ENCODE measurements around the gene CORO2B.

CORO2B gene, protein sequence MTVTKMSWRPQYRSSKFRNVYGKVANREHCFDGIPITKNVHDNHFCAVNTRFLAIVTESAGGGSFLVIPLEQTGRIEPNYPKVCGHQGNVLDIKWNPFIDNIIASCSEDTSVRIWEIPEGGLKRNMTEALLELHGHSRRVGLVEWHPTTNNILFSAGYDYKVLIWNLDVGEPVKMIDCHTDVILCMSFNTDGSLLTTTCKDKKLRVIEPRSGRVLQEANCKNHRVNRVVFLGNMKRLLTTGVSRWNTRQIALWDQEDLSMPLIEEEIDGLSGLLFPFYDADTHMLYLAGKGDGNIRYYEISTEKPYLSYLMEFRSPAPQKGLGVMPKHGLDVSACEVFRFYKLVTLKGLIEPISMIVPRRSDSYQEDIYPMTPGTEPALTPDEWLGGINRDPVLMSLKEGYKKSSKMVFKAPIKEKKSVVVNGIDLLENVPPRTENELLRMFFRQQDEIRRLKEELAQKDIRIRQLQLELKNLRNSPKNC

GRCh38 chr15:68578980-68579935 is at the start of gene CORO2B:
Gene CORO2B, plus strand, starts transcription at chr15:68578993. Its CDS starts 270 bp downstream, at chr15:68579263.
- no peak for DNase-seq (ENCODE audit: low read depth)

DNA sequence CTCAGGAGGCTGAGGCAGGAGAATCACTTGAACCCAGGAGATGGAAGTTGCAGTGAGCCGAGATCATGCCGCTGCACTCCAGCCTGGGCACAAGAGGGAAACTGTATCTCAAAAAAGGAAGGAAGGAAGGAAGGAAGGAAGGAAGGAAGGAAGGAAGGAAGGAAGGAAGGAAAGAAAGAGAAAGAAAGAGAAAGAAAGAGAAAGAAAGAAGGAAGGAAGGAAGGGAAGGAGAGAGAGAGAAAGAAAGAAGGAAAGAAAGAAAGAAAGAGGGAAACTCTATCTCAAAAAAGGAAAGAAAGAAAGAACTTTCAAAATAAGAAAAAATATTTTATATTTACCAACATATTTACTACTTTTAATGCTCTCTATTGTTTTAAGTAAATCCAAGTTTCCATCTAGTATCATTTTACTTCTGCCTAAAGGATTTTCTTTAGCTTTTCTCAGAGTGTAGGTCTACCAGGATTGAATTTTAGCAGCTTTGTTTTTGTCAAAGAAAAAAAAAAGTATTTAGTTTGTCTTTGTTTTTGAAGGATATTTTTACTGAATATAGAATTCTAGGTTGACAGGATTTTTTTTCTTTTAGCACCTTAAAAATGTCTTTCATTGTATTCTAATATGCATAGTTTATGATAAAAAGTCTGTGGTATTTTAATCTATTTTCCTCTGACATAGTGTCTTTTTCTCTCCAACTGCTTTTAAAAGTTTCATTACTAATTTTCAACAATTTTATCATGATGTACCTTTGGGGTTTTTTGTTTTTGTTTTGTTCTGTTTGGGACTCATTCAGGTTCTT is 47.2 kb upstream of the CORO2B start:
- no peak for DNase-seq (ENCODE audit: low read depth)

- DNase-seq (ENCODE audit: low read depth): no peak
These were observed 42.3 kb upstream of the CORO2B start for GRCh38 chr15:68536331-68537095.

DNA sequence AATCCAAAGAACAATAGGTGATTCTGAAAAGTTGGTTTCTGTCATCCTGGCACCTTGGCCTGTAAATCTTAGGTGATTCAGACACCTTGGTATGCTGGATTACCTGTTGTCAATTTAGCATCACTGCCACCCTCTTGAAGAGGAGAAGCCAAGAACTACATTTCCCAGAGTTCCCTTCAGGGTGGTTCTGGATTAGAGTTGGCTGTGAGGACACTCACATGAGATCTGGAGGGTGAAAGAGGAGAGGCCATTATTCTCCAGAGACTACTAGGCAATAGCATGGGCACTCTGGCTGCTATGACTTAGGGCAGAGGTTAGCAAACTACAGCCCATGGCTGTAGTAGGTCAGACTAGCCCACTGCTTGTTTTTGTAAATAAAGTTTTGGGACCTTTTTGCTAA is 41.7 kb upstream of the CORO2B start:
- no peak for DNase-seq (ENCODE audit: low read depth)

GRCh38 chr15:68537506-68537905 is 41.3 kb upstream of the CORO2B start:
- no peak for DNase-seq (ENCODE audit: low read depth)

- no peak for DNase-seq (ENCODE audit: low read depth)
These were observed 40.5 kb upstream of the CORO2B start for GRCh38 chr15:68538311-68538710.

DNA sequence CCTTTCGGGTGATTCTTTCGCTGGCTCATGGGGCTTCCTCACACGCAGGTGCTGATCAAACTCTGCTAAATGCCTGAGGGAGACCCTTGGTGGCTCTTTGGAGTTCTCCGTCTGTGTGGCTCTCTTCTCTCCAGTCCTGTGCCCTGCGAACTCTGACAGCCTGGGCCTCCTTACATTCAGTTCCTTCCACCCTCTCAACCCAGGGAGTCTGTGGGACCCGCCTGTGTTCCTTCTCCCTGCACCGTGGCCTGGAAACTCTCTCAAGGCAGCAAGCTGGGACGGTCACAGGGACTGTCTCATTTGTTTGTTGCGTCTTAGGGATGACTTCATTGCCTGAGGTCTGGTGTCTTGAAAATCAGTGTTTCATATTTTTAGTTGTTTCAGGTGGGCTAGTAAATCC is 37.0 kb upstream of the CORO2B start:
- no peak for DNase-seq (ENCODE audit: low read depth)

DNA sequence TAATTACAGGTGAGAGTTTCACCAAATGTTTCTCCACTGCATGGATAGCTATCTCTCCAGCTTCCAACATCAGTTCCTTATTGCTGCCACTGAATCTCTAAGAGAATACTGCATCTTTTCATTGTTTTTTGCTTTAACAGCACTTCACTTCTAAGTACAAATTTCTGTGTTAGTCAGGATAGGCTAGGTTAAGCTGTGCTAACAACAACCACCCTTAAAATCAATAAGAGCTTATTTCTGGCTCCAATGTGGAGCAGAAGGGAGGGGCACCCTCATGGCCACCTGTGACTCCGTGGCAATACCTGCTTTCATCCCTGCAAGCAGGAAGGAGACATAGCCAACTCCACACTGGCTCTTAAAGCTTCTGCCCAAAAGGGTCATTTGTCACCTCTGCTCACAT is 36.4 kb upstream of the CORO2B start:
- DNase-seq (ENCODE audit: low read depth): no peak

GRCh38 chr15:68542771-68543164 is 36.0 kb upstream of the CORO2B start:
- no peak for DNase-seq (ENCODE audit: low read depth)

GRCh38 chr15:68543165-68544008 is 35.4 kb upstream of the CORO2B start:
- no peak for DNase-seq (ENCODE audit: low read depth)

- no peak for DNase-seq (ENCODE audit: low read depth)
These were observed 32.5 kb upstream of the CORO2B start for GRCh38 chr15:68546318-68546717.

- DNase-seq (ENCODE audit: low read depth): no peak
These were observed 30.4 kb upstream of the CORO2B start for GRCh38 chr15:68548364-68548763.

DNA sequence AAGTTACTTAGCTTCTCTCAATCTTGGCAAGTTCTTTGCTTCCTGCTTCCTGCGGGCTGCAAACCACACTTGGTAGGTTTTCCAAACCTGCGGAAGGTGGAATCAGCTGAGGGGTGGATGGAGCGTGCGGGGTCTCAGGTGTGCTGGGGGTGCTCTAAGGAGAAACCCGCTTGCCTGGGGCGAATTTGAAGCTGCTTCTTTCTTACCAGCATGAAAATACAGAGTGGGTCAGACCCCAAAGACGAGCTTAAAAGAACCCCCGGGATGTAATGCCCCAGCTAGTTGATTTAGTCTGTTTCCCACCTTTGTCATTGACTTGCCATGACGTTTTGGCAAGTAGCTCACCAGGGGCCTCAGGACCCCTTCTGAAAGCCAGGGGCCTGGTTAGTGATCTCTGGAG is 28.8 kb upstream of the CORO2B start:
- DNase-seq (ENCODE audit: low read depth): no peak

DNA sequence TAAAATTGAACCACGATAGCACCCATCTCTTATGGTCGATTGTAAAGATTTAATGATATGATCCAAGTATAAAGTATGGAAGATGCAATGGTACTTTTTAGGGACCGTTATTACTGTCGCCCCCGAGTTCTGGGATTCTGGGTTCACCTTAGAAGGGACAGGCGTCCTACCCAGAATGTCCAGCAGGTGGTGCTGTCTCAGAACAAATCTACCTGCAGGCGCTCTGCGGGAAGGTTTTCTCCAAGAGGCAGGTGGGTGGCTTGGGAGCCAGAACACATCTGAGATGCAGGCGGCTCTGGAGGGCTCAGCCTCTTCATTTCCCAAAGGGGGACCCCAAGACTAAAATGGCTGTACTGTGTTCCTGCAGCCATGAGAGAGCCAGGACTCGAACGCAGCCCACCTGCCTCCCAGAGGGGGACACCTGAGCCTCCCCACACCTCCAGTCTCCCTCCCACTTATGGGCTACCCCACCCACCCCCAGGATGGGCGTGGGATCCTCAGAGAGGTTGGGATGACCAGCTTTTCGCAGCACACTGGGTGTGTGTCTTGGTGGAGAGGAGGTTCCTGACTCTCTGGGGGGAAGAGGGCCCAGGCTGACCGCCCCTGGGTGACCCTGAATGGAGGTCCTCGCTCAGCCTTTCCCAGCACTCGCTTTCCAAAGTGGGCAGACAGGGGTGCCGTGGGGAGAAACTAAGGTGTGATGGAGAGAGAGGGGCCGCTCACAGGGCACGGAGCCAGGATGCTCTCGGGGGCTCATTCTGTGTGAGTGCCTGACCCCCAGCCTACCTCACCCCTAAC is 28.1 kb upstream of the CORO2B start:
- DNase-seq (ENCODE audit: low read depth): peak; percentile 9

GRCh38 chr15:68551296-68551635 is 27.5 kb upstream of the CORO2B start:
- DNase-seq (ENCODE audit: low read depth): no peak

DNA sequence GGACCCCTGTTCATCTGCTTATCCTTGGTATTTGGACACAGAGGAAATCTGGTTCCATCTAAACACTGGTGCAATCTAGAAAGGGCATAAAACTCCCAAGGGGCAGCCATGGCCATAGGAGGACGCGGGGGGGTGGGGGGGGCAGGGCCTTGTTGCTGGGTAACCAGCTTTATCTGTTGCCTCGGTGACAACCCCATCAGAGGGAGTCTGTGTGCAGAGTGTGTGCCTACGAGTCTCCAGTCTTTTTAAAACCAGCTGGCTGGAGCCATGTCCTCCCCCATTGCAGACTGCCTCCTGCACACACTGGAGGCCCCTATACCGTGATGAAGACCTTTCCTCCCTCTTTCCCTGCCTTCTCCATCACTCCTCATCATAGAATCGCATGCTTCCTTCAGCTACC is 26.4 kb upstream of the CORO2B start:
- DNase-seq (ENCODE audit: low read depth): no peak

DNA sequence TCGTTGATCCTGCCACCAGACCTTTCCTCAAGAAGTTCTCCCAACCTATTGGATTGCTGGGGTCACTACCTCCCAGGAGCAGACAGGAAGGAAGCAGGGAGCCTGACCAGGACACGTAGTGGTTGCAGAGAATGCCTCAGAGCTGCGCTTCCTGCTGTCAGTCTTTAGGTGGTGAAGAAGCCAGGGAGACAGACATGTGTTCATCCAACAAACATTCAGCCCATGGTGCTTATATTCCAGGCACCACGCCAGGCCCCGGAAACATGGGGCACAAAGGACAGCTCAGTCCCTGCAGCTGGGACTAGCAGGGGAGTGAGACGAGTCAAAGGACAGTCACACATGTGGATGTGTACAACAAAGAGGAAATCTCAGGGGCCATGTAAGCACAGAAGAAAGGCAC is 26.0 kb upstream of the CORO2B start:
- no peak for DNase-seq (ENCODE audit: low read depth)

GRCh38 chr15:68553314-68553993 is 25.3 kb upstream of the CORO2B start:
- no peak for DNase-seq (ENCODE audit: low read depth)

Data from CMK (cell line).